Measurements from ENCODE around the gene ISYNA1. TPM values are rescaled to one million over a fixed set of nuclear protein-coding genes. Genes with fewer than 3 reads are reported as not detected.

Gene ISYNA1
- total and polyA plus RNA-seq, 2 experiments from 2014 or later: 191 to 208 TPM

GRCh38 chr19:18475004-18475453 is 37.1 kb upstream of the ISYNA1 start:
- peaks cover 30% of the 10 kb centered on the region for H3K27me3 Mint-ChIP-seq (ENCODE audit: insufficient read depth, low read depth, poor library complexity)
- no peaks in the 10 kb centered on the region for H3K27me3 ChIP-seq (ENCODE audit: insufficient read depth)
- peaks cover 30% of the 10 kb centered on the region for H3K4me1 Mint-ChIP-seq
- H2AFZ ChIP-seq: no peak overlapping the region
- H3K27ac Mint-ChIP-seq: no peak overlapping the region
- H3K4me2 ChIP-seq: no peak overlapping the region
- no peak overlapping the region for H3K27ac ChIP-seq (ENCODE audit: low read depth)
- H3K79me2 ChIP-seq (replicated peaks; ENCODE audit: insufficient read depth): peaks cover 20% of the 10 kb centered on the region
- no peak overlapping the region; the same call in 2 of the 3 replicates for H3K4me3 Mint-ChIP-seq
- peaks cover 1% of the 10 kb centered on the region; the same call in 1 of the 2 replicates for H4K20me1 ChIP-seq (replicated peaks; ENCODE audit: insufficient read depth)
- no peaks in the 10 kb centered on the region; the same call in 2 of the 3 replicates for H3K36me3 Mint-ChIP-seq (ENCODE audit: low read depth)
- H3F3A ChIP-seq (replicated peaks; ENCODE audit: low read depth): peaks cover 10% of the 10 kb centered on the region
- H3K9me2 ChIP-seq (ENCODE audit: insufficient read depth): no peaks in the 10 kb centered on the region
- H3K36me3 ChIP-seq (ENCODE audit: insufficient read depth): no peaks in the 10 kb centered on the region
- TF ChIP-seq CREB1 (CRISPR knock-in tag; IDR thresholded peaks at IDR 0.05; ENCODE audit: low read depth) (no peak), JUNB (IDR thresholded peaks at IDR 0.05; ENCODE audit: unreplicated experiment) (no peak), NANOG (IDR thresholded peaks at IDR 0.05; ENCODE audit: borderline replicate concordance) (no peak), STAT1 (IDR thresholded peaks at IDR 0.05; ENCODE audit: unreplicated experiment) (no peak), EZH2 (IDR thresholded peaks at IDR 0.05; ENCODE audit: low read depth, unreplicated experiment) (no peak), EZH2phosphoT487 (IDR thresholded peaks at IDR 0.05; ENCODE audit: unreplicated experiment) (no peak)
- TF ChIP-seq, protein P1, sequence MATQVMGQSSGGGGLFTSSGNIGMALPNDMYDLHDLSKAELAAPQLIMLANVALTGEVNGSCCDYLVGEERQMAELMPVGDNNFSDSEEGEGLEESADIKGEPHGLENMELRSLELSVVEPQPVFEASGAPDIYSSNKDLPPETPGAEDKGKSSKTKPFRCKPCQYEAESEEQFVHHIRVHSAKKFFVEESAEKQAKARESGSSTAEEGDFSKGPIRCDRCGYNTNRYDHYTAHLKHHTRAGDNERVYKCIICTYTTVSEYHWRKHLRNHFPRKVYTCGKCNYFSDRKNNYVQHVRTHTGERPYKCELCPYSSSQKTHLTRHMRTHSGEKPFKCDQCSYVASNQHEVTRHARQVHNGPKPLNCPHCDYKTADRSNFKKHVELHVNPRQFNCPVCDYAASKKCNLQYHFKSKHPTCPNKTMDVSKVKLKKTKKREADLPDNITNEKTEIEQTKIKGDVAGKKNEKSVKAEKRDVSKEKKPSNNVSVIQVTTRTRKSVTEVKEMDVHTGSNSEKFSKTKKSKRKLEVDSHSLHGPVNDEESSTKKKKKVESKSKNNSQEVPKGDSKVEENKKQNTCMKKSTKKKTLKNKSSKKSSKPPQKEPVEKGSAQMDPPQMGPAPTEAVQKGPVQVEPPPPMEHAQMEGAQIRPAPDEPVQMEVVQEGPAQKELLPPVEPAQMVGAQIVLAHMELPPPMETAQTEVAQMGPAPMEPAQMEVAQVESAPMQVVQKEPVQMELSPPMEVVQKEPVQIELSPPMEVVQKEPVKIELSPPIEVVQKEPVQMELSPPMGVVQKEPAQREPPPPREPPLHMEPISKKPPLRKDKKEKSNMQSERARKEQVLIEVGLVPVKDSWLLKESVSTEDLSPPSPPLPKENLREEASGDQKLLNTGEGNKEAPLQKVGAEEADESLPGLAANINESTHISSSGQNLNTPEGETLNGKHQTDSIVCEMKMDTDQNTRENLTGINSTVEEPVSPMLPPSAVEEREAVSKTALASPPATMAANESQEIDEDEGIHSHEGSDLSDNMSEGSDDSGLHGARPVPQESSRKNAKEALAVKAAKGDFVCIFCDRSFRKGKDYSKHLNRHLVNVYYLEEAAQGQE (IDR thresholded peaks at IDR 0.05; ENCODE audit: unreplicated experiment): no peak
- TF ChIP-seq, protein P2, sequence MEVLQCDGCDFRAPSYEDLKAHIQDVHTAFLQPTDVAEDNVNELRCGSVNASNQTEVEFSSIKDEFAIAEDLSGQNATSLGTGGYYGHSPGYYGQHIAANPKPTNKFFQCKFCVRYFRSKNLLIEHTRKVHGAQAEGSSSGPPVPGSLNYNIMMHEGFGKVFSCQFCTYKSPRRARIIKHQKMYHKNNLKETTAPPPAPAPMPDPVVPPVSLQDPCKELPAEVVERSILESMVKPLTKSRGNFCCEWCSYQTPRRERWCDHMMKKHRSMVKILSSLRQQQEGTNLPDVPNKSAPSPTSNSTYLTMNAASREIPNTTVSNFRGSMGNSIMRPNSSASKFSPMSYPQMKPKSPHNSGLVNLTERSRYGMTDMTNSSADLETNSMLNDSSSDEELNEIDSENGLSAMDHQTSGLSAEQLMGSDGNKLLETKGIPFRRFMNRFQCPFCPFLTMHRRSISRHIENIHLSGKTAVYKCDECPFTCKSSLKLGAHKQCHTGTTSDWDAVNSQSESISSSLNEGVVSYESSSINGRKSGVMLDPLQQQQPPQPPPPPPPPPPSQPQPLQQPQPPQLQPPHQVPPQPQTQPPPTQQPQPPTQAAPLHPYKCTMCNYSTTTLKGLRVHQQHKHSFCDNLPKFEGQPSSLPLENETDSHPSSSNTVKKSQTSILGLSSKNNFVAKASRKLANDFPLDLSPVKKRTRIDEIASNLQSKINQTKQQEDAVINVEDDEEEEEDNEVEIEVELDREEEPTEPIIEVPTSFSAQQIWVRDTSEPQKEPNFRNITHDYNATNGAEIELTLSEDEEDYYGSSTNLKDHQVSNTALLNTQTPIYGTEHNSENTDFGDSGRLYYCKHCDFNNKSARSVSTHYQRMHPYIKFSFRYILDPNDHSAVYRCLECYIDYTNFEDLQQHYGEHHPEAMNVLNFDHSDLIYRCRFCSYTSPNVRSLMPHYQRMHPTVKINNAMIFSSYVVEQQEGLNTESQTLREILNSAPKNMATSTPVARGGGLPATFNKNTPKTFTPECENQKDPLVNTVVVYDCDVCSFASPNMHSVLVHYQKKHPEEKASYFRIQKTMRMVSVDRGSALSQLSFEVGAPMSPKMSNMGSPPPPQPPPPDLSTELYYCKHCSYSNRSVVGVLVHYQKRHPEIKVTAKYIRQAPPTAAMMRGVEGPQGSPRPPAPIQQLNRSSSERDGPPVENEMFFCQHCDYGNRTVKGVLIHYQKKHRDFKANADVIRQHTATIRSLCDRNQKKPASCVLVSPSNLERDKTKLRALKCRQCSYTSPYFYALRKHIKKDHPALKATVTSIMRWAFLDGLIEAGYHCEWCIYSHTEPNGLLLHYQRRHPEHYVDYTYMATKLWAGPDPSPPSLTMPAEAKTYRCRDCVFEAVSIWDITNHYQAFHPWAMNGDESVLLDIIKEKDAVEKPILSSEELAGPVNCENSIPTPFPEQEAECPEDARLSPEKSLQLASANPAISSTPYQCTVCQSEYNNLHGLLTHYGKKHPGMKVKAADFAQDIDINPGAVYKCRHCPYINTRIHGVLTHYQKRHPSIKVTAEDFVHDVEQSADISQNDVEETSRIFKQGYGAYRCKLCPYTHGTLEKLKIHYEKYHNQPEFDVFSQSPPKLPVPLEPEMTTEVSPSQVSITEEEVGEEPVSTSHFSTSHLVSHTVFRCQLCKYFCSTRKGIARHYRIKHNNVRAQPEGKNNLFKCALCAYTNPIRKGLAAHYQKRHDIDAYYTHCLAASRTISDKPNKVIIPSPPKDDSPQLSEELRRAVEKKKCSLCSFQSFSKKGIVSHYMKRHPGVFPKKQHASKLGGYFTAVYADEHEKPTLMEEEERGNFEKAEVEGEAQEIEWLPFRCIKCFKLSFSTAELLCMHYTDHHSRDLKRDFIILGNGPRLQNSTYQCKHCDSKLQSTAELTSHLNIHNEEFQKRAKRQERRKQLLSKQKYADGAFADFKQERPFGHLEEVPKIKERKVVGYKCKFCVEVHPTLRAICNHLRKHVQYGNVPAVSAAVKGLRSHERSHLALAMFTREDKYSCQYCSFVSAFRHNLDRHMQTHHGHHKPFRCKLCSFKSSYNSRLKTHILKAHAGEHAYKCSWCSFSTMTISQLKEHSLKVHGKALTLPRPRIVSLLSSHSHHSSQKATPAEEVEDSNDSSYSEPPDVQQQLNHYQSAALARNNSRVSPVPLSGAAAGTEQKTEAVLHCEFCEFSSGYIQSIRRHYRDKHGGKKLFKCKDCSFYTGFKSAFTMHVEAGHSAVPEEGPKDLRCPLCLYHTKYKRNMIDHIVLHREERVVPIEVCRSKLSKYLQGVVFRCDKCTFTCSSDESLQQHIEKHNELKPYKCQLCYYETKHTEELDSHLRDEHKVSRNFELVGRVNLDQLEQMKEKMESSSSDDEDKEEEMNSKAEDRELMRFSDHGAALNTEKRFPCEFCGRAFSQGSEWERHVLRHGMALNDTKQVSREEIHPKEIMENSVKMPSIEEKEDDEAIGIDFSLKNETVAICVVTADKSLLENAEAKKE (CRISPR knock-in tag; IDR thresholded peaks at IDR 0.05): no peak
- H3K4me1 ChIP-seq (ENCODE audit: insufficient read depth): peaks cover 1% of the 10 kb centered on the region
- H3K4me3 ChIP-seq: no peak overlapping the region
- H3K9me3 Mint-ChIP-seq: no peaks in the 10 kb centered on the region
- DNase-seq (ENCODE audit: low spot score) (no peak), ATAC-seq (no peak)
